GM12892 (cell line): Measurements from ENCODE around the gene ATOH8.

Source experiments
- POLR2A ChIP-seq: IDR thresholded peaks from 2 replicates; pipeline ENCODE4 v1.6.1; 2011; ENCODE audit warnings: low read depth, low read length, control low read depth
- POLR2AphosphoS5 ChIP-seq: IDR thresholded peaks from 2 replicates; pipeline ENCODE4 v1.6.1; 2011; ENCODE audit warnings: low read depth, low read length, control low read depth
- TAF1 ChIP-seq: IDR thresholded peaks from 2 replicates; pipeline ENCODE4 v1.6.1; 2011; ENCODE audit warnings: low read depth, mild to moderate bottlenecking, control low read depth, low read length, borderline replicate concordance

- TF ChIP-seq POLR2A, result no peak
- TF ChIP-seq POLR2AphosphoS5, result no peak
- no peak for TF ChIP-seq TAF1
Measured at GRCh38 chr2:85811180-85812093, 57.6 kb downstream of the ATOH8 start.
